SU-DHL-6 (cell line): Measurements from ENCODE around the gene MEIS2.

Experiments
- H2AFZ ChIP-seq: fragments of 200-600 bp; sonication (generic); 2 replicates; pipeline ENCODE4 v1.6.1; 2014; ENCODE audit warnings: low read depth, mild to moderate bottlenecking, moderate library complexity, mixed read lengths, antibody characterized with exemption, low read length; ENCODE audit not compliant: severe bottlenecking
- H3F3A ChIP-seq: fragments of 200-600 bp; shearing (Covaris generic); 2 replicates; pipeline ENCODE4 v1.6.0; 2016; ENCODE audit warnings: antibody characterized with exemption, mild to moderate bottlenecking; ENCODE audit not compliant: insufficient read depth
- H3K27ac ChIP-seq: fragments of 200-600 bp; sonication (generic); 2 replicates; pipeline ENCODE4 v1.5.1; 2016; ENCODE audit warnings: low read depth, mild to moderate bottlenecking, low read length, moderate library complexity, mixed read lengths
- H3K27me3 ChIP-seq: fragments of 200-600 bp; sonication (generic), shearing (Covaris generic); 2 replicates; pipeline ENCODE4 v1.6.0; 2014; ENCODE audit warnings: mild to moderate bottlenecking, low read length
- H3K36me3 ChIP-seq: fragments of 200-600 bp; sonication (generic); 2 replicates; pipeline ENCODE4 v1.6.1; 2014; ENCODE audit warnings: mild to moderate bottlenecking, low read length, mixed read lengths
- H3K4me2 ChIP-seq: fragments of 300-600, 200-600 bp; shearing (Covaris generic), sonication (generic); 2 replicates; pipeline ENCODE4 v1.6.0; 2014; ENCODE audit warnings: low read length, low read depth, mild to moderate bottlenecking; ENCODE audit not compliant: poor library complexity, severe bottlenecking
- H3K4me3 ChIP-seq: fragments of 200-600 bp; sonication (generic); 2 replicates; pipeline ENCODE4 v1.5.1; 2014; ENCODE audit warnings: antibody characterized with exemption, low read length, mild to moderate bottlenecking, mixed read lengths; ENCODE audit not compliant: insufficient read depth, poor library complexity, severe bottlenecking
- H3K79me2 ChIP-seq: fragments of 200-600 bp; sonication (generic); 2 replicates; pipeline ENCODE4 v1.6.1; 2014; ENCODE audit warnings: mild to moderate bottlenecking, low read length, moderate library complexity; ENCODE audit not compliant: insufficient read depth
- H3K9ac ChIP-seq: fragments of 200-600 bp; sonication (generic); 2 replicates; pipeline ENCODE4 v1.7.0; 2014; ENCODE audit warnings: mild to moderate bottlenecking, low read length
- H3K9me2 ChIP-seq: fragments of 200-600 bp; sonication (generic); replicated peaks from 2 replicates; pipeline ENCODE4 v1.6.1; 2014; ENCODE audit warnings: low read length; ENCODE audit not compliant: insufficient read depth
- H3K9me3 ChIP-seq: fragments of 200-600 bp; sonication (generic); 2 replicates; pipeline ENCODE4 v1.6.1; 2014; ENCODE audit warnings: low read length, mixed read lengths; ENCODE audit not compliant: insufficient read depth
- H4K20me1 ChIP-seq: fragments of 200-600 bp; sonication (generic); 2 replicates; pipeline ENCODE4 v1.6.1; 2014; ENCODE audit warnings: low read depth, mild to moderate bottlenecking, antibody characterized with exemption, low read length, moderate library complexity, mixed read lengths
- CTCF ChIP-seq: fragments of 200-600 bp; sonication (generic); IDR thresholded peaks from one replicate; pipeline ENCODE4 v1.5.1; 2017; ENCODE audit warnings: antibody characterized with exemption, mild to moderate bottlenecking, low read length, moderate library complexity; ENCODE audit not compliant: insufficient read depth, poor library complexity, severe bottlenecking
- EZH2phosphoT487 ChIP-seq: fragments of 200-600 bp; sonication (generic), shearing (Covaris generic); conservative IDR thresholded peaks from 2 replicates; pipeline ENCODE4 v1.6.1; 2018; ENCODE audit warnings: mild to moderate bottlenecking, antibody characterized with exemption, low read length, moderate library complexity, mixed read lengths

The MEIS2 gene

GRCh38 chr15:37084602-37085001 lies 15.7 kb downstream of the MEIS2 start:
- H3K9me2 ChIP-seq: no peaks in the 10 kb centered on the region
- H3K27ac ChIP-seq: no peak overlapping the region
- TF ChIP-seq EZH2phosphoT487: no peak
- no peak for TF ChIP-seq CTCF
- H4K20me1 ChIP-seq: 0 out of 2 replicates have a peak, but pooled peaks cover 4% of the 10 kb centered on the region
- no peak overlapping the region for H2AFZ ChIP-seq
- peaks cover 46% of the 10 kb centered on the region for H3K36me3 ChIP-seq
- H3F3A ChIP-seq: no peaks in the 10 kb centered on the region
- no peak overlapping the region for H3K4me2 ChIP-seq
- no peaks in the 10 kb centered on the region for H3K27me3 ChIP-seq
- H3K9me3 ChIP-seq: no peaks in the 10 kb centered on the region
- no peak overlapping the region for H3K4me3 ChIP-seq
- no peak overlapping the region for H3K9ac ChIP-seq
- peaks cover 20% of the 10 kb centered on the region for H3K79me2 ChIP-seq

GRCh38 chr15:37083610-37084009 lies 16.7 kb downstream of the MEIS2 start:
- H3K4me2 ChIP-seq: no peak overlapping the region

GRCh38 chr15:37081983-37082382 lies 18.4 kb downstream of the MEIS2 start:
- no peak overlapping the region for H3K9ac ChIP-seq
- no peak for TF ChIP-seq CTCF
- TF ChIP-seq EZH2phosphoT487: no peak

More at GRCh38 chr15:37083610-37084009, 16.7 kb downstream of the MEIS2 start:
- no peaks in the 10 kb centered on the region for H3K27me3 ChIP-seq
- 0 out of 2 replicates have a peak, but pooled peaks cover 4% of the 10 kb centered on the region for H4K20me1 ChIP-seq
- no peak overlapping the region for H3K27ac ChIP-seq
- peaks cover 37% of the 10 kb centered on the region for H3K36me3 ChIP-seq
- no peak overlapping the region for H3K9ac ChIP-seq
- H3K9me3 ChIP-seq: no peaks in the 10 kb centered on the region
- peaks cover 12% of the 10 kb centered on the region for H3K79me2 ChIP-seq
- no peak overlapping the region for H3K4me3 ChIP-seq
- TF ChIP-seq CTCF (no peak), EZH2phosphoT487 (no peak)
- H2AFZ ChIP-seq: no peak overlapping the region
- no peaks in the 10 kb centered on the region for H3K9me2 ChIP-seq
- no peaks in the 10 kb centered on the region for H3F3A ChIP-seq

More at GRCh38 chr15:37081983-37082382, 18.4 kb downstream of the MEIS2 start:
- Histone ChIP-seq H3K4me2 (no peak overlapping the region), H3K27ac (no peak overlapping the region), H3F3A (no peaks in the 10 kb centered on the region), H3K27me3 (no peaks in the 10 kb centered on the region), H3K9me3 (no peaks in the 10 kb centered on the region), H3K79me2 (0 out of 2 replicates have a peak, but pooled peaks cover 3% of the 10 kb centered on the region), H3K36me3 (peaks cover 29% of the 10 kb centered on the region), H2AFZ (no peak overlapping the region), H3K9me2 (no peaks in the 10 kb centered on the region), H4K20me1 (0 out of 2 replicates have a peak, but pooled peaks cover 4% of the 10 kb centered on the region), H3K4me3 (no peak overlapping the region)
